IPS-NIHi11 (cell line): ENCODE measurements around the gene PLCB4.
A peak's percentile ranks its signal among the peaks of the same experiment; 100 is the strongest.

Experiments used
- DNase-seq: peaks from one replicate; pipeline ENCODE4 v3.0.0; 2012; ENCODE audit warnings: mixed read lengths, low spot score

Gene PLCB4

GRCh38 chr20:9323622-9324021 is 254.7 kb downstream of the PLCB4 start:
- peak; percentile 53 for DNase-seq

DNA sequence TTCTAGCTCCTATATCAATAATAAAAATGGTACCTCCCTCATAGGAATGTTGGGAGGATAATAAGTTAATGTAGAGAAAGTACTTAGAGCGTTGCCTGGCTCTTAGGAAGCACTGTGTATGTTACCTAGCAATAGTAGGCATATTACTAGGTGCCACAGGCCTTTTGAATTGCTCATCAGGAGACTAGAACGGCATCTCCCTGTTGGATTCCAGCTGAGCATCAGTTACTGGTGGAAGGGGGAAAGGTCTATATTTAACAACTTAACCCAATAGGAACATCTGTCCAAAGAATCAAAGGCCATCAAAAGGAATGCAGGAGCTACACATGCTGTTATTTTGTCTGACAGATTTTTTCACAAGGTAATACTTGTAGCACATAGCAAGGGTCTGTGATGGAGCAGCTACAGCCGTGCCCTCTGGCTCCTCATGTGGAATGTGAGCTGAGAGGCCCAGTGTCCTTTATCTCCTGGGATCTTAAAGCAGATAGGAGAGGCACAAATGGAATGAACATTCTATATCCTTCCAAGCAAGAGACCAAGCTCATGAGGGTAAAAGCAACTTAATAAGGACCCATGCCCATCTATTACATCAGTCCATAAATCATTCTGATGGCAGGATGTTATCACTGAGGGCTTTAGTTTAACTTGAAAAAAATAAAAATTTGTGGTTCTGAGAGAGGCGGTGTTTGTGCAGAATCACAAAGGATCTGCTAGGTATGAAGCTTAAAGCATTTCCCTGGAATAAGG is 260.6 kb downstream of the PLCB4 start:
- no peak for DNase-seq

- DNase-seq = no peak
These were observed 261.3 kb downstream of the PLCB4 start for GRCh38 chr20:9330151-9330550.

DNA sequence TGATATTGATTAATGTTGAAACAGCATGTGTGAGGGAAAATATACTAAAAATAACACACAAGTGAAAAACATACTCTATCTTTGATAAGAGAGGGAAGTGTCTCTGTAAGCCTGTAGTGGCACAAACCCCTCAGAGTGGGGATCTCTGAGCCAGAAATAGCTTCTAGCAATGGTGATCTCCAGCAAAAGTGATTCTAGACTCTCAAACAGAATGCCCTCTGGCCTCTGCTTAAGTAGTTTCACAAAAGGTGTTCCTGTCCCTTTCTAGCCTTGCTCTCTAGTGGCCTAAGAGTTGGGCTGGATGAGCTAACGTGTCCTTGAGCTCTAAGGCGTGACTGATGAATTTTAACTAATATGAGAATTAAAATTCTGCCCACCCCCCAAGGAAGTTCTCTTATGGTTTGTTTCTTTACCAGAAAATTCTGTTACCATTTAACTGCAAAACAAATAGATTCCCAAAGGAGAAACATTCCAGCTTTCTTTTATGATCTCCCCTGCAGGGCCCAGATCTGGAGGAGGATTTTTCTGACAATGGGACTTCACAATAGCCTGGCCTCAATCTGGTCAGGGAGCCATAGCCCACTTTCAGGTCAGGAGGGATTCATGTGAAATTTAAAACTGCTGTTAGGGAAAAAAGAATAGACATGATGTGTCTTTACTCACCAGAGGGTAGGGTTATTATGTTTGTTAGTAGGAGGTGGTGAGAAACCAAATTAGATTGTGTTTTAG is 263.0 kb downstream of the PLCB4 start:
- DNase-seq = no peak

GRCh38 chr20:9332791-9333479 is 264.0 kb downstream of the PLCB4 start:
- no peak for DNase-seq

- DNase-seq = no peak
These were observed 266.0 kb downstream of the PLCB4 start for GRCh38 chr20:9334866-9335265.

DNA sequence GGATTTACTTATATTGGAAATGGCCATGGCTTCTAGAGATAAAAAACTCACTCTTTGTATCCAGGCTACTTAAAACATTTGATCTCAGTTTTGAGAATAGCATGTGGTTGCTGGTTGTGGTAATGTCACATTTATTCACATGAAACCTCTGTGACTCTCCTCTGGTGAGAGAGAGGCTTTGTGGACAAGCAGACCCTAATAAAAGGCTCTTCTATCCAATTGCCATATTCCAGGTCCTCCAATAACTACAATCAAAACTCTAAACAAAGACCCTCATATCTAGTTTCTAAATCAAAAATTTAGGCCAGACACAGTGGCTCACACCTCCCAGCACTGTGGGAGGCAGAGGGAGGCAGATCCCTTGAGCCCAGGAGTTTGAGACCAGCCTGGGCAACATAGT is 269.2 kb downstream of the PLCB4 start:
- no peak for DNase-seq

DNA sequence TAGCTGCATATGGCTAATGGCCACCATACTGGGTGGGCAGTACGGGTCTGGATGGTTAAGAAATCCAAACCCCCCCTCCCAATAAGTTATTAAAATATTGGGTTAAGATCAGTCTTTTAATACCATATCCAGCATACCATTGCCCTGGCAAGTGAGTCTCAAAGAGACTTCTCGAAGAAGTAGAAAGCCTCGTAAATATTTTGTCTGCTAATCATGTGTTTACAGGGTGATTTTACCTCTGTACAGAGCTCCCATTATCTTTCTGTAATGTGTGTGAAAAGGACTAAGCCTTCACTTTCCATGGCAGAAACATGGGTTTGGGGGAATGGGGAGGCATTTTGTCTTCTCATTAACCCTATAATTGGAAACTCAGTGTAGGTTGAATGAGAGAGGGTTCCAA is 270.8 kb downstream of the PLCB4 start:
- DNase-seq = no peak

- DNase-seq = no peak
These were observed 273.8 kb downstream of the PLCB4 start for GRCh38 chr20:9342651-9343050.

GRCh38 chr20:9344083-9344920 is 275.4 kb downstream of the PLCB4 start:
- DNase-seq = no peak

GRCh38 chr20:9348316-9348715 is 279.4 kb downstream of the PLCB4 start:
- no peak for DNase-seq

GRCh38 chr20:9348747-9349146 is 279.9 kb downstream of the PLCB4 start:
- no peak for DNase-seq

DNA sequence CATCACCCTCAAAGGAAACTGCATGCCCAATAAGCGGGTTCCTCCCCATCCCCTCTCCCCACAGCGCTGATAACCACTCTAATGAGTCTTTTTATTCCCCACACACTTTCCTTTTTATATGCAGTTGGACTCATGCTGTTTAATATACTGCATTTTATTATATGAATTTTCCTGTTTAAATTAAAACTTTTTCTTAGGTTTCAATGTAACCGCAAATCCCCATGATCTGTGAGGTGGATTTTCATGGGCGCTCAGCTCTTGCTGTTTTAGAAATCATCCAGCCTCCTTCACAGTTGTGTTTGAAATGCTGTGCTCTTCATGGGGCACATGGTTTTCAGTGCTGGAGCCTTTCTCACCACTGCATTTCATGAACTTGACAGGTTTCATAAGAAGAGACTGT is 280.4 kb downstream of the PLCB4 start:
- no peak for DNase-seq

DNA sequence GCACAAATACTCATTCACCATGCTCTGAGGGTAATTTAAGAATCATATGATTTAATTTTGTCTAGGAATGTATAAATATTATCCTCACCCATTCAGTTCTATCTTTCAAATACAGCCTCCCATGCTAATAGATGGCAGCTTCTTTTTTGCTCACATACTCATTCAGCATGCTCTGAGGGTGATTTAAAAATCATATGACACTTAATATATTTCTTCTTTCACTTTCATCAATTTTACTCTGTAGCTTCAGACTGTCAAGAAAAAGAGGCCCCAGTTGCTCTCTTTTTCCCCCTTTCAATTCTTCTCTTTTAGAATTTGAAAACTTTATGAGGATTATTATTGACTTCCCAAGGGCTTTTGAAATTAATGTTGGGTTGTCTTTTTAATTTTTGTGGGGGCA is 283.9 kb downstream of the PLCB4 start:
- DNase-seq = no peak

DNA sequence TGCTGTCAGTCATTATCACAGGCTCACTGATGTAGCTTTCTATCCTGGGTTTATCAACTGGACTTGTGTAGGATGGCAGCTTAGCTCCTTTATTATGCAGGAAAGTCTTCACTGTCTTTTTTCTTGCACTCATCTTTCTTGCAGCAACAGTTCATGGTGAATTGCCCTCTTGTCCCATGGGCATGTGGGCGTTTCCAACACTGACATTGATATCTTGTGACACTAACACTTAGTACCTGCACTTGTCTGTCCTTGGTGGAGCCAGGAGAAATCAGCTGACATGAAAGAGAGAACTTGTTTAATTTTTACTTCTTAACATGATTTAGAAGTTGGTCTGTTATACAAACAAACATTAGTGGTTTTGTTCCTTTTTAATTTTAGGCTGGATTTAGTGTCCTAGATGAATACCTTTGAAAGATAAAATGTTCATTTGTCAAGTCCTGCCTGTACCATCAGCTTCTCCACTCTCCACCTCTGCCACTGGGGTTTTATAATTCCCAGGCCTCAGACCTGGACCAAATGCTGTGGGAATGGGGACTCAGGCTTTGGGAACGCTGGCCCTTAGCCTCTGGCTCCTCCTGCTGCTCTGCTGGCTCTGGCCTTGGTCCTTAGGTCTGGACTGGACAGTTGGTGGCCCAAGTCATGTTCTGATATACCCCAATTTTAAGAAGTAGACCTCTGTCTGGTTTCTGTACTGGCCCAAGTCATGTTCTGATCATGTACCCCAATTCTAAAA is 284.5 kb downstream of the PLCB4 start:
- DNase-seq = no peak

GRCh38 chr20:9353916-9354276 is 285.0 kb downstream of the PLCB4 start:
- DNase-seq = no peak

DNA sequence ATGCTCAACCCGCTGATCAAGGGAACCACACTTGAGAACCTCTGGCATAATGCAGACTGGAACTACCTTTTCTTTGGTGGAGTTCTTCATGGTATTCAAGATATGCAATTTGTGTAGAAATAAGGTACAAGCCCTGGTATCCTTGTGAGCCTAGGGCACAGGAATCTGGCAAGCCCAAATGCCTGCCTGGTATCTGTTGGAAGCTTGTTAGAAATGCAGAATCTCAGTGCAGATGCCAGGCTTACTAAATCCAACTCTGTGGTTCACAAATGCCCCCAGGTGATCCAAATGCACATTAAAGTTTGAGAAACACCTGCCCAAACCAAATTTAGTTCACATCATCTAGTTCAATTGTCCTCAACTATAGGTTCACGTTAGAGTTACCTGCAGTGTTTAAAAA is 285.7 kb downstream of the PLCB4 start:
- no peak for DNase-seq

DNA sequence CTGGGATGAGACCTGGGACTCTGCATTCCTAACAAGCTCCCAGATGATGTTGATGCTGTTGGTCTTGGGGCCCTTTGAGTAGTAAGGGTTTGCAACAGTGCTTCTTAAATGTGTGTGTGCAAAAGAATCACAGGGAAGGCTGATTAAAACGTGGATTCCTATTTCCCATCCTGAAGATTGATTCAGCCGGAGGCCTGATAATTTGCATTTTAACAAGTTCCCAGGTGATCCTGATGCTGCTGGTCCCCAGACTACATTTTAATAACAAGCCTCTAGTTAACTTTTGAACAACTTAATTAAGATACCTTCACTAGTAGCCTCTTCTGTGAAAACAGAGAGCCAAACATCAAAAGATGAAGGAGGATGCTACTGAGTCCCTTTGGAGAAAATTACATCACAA is 289.1 kb downstream of the PLCB4 start:
- no peak for DNase-seq

DNA sequence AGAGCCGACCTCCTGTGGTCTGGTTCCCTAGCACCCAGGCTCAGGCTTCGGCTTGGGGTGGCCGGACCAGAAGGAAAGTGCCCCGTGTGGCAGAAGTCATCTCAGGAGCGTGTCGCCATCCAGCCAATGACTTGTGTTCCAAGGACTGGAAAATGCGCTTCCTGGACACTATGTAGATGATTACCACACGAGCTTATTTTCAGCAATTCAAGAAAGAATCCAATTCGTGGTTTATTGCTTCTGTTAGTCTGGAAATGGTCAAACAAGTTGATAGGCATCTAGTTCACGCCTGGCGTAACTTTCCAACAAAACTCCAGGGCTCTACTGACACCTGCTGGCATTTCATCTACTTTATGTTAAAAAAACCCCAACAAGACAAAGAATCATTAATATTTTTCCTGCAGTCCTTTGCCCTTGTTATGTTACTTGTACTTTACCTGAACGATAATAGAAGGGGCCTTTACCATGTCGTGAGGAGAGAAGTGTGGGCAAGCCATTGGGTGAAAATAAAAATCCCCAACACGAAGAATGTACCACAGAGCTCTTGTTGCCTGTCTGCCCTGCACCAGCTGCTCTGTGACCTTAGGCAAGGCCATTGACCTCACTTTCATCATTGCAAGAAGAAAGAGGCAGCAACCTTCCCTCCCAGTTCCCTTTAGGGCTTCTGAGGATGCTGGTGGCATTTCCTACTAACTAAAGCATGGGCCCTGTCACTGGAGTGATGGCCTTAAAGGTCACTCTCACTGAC is 290.8 kb downstream of the PLCB4 start:
- peak; percentile 44 for DNase-seq

GRCh38 chr20:9360431-9360830 is 291.5 kb downstream of the PLCB4 start:
- DNase-seq = no peak

GRCh38 chr20:9363673-9364072 is 294.8 kb downstream of the PLCB4 start:
- DNase-seq = no peak
